ENCODE data around the gene PAFAH2.

DNA sequence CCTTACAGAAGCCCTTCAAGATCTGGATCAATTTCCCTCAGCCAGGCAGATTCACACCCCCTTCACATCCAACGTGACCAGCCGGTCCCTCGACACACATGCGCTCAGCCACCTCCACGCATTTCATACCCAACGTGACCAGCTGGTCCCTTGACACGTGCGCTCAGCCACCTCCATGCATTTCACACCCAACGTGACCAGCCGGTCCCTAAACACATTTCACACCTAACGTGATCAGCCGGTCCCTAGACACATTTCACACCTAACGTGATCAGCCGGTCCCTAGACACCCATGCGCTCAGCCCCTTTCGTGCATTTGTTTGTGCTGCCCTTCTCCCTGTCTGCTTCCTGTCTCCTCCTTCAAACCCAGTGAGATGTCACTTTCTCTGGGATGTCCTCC lies 8.8 kb upstream of the PAFAH2 start:
- TF ChIP-seq, protein P1, sequence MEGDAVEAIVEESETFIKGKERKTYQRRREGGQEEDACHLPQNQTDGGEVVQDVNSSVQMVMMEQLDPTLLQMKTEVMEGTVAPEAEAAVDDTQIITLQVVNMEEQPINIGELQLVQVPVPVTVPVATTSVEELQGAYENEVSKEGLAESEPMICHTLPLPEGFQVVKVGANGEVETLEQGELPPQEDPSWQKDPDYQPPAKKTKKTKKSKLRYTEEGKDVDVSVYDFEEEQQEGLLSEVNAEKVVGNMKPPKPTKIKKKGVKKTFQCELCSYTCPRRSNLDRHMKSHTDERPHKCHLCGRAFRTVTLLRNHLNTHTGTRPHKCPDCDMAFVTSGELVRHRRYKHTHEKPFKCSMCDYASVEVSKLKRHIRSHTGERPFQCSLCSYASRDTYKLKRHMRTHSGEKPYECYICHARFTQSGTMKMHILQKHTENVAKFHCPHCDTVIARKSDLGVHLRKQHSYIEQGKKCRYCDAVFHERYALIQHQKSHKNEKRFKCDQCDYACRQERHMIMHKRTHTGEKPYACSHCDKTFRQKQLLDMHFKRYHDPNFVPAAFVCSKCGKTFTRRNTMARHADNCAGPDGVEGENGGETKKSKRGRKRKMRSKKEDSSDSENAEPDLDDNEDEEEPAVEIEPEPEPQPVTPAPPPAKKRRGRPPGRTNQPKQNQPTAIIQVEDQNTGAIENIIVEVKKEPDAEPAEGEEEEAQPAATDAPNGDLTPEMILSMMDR (CRISPR knock-in tag; IDR thresholded peaks at IDR 0.05) = no peak
- TF ChIP-seq, protein P2, sequence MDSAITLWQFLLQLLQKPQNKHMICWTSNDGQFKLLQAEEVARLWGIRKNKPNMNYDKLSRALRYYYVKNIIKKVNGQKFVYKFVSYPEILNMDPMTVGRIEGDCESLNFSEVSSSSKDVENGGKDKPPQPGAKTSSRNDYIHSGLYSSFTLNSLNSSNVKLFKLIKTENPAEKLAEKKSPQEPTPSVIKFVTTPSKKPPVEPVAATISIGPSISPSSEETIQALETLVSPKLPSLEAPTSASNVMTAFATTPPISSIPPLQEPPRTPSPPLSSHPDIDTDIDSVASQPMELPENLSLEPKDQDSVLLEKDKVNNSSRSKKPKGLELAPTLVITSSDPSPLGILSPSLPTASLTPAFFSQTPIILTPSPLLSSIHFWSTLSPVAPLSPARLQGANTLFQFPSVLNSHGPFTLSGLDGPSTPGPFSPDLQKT (CRISPR knock-in tag; IDR thresholded peaks at IDR 0.05; ENCODE audit: borderline replicate concordance) = no peak
- TF ChIP-seq KLF9 (CRISPR knock-in tag; IDR thresholded peaks at IDR 0.05; ENCODE audit: low read depth) = no peak
- TF ChIP-seq TRIM24 (CRISPR knock-in tag; IDR thresholded peaks at IDR 0.05) = no peak
- no peak for TF ChIP-seq ELF4 (CRISPR knock-in tag; IDR thresholded peaks at IDR 0.05; ENCODE audit: borderline replicate concordance)
- TF ChIP-seq, protein P3, sequence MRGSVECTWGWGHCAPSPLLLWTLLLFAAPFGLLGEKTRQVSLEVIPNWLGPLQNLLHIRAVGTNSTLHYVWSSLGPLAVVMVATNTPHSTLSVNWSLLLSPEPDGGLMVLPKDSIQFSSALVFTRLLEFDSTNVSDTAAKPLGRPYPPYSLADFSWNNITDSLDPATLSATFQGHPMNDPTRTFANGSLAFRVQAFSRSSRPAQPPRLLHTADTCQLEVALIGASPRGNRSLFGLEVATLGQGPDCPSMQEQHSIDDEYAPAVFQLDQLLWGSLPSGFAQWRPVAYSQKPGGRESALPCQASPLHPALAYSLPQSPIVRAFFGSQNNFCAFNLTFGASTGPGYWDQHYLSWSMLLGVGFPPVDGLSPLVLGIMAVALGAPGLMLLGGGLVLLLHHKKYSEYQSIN (CRISPR knock-in tag; IDR thresholded peaks at IDR 0.05; ENCODE audit: borderline replicate concordance) = no peak
- TF ChIP-seq, protein P4, sequence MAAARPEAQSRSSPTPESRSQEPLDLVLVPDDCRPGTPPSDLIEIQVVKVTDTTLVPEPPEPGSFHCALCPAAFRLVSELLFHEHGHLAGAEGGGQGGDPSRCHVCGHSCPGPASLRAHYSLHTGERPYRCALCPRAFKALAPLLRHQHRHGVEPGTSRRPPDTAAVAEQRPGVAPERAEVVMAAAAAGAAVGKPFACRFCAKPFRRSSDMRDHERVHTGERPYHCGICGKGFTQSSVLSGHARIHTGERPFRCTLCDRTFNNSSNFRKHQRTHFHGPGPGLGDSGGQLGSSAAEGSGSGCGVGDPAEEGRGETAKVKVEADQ (CRISPR knock-in tag; IDR thresholded peaks at IDR 0.05; ENCODE audit: borderline replicate concordance) = no peak
- no peak for TF ChIP-seq EEA1 (CRISPR knock-in tag; IDR thresholded peaks at IDR 0.05; ENCODE audit: borderline replicate concordance)
